ENCODE measurements around the gene TLX1. TPM values are rescaled to one million over a fixed set of nuclear protein-coding genes. Genes with fewer than 3 reads are reported as not detected.

The TLX1 gene
- total RNA-seq, 1 donor from 2014 or later: not detected

- H3K9ac ChIP-seq (ENCODE audit: low read depth in 1 of 3, low read length in 3 of 3): no peak overlapping the region
- peaks cover 11 to 19% (median 16%) of the 10 kb centered on the region in 3 donors for H3K4me1 ChIP-seq (ENCODE audit: control insufficient read depth in 3 of 3, insufficient read depth in 3 of 3, low read length in 3 of 3)
- no peaks in the 10 kb centered on the region for H3K9me3 ChIP-seq (ENCODE audit: control insufficient read depth in 3 of 3, low read length in 3 of 3)
- H3K36me3 ChIP-seq (ENCODE audit: control insufficient read depth in 3 of 3, insufficient read depth in 3 of 3, low read length in 3 of 3): no peaks in the 10 kb centered on the region
- H3K27ac ChIP-seq (ENCODE audit: low read depth, low read length): no peak overlapping the region
- peaks cover 77 to 81% (median 81%) of the 10 kb centered on the region in 3 donors for H3K27me3 ChIP-seq (ENCODE audit: control insufficient read depth in 3 of 3, insufficient read depth in 3 of 3, low read length in 3 of 3)
- peak overlapping the region in 1 of 3 donors; percentile 32 for H3K4me3 ChIP-seq (ENCODE audit: low read length in 3 of 3)
Measured at GRCh38 chr10:101122270-101123084, 8.6 kb upstream of the TLX1 start.

GRCh38 chr10:101123085-101123814 is 7.8 kb upstream of the TLX1 start:
- H3K27me3 ChIP-seq (ENCODE audit: control insufficient read depth in 3 of 3, insufficient read depth in 3 of 3, low read length in 3 of 3): peaks cover 76 to 83% (median 81%) of the 10 kb centered on the region in 3 donors
- peaks cover 11 to 19% (median 16%) of the 10 kb centered on the region in 3 donors for H3K4me1 ChIP-seq (ENCODE audit: control insufficient read depth in 3 of 3, insufficient read depth in 3 of 3, low read length in 3 of 3)
- no peaks in the 10 kb centered on the region for H3K9me3 ChIP-seq (ENCODE audit: control insufficient read depth in 3 of 3, low read length in 3 of 3)
- H3K27ac ChIP-seq (ENCODE audit: low read depth, low read length): no peak overlapping the region
- H3K36me3 ChIP-seq (ENCODE audit: control insufficient read depth in 3 of 3, insufficient read depth in 3 of 3, low read length in 3 of 3): no peaks in the 10 kb centered on the region
- peak overlapping the region in 2 of 3 donors; percentile 32 to 54 for H3K4me3 ChIP-seq (ENCODE audit: low read length in 3 of 3)
- H3K9ac ChIP-seq (ENCODE audit: low read depth in 1 of 3, low read length in 3 of 3): peak overlapping the region in 1 of 3 donors; percentile 40

GRCh38 chr10:101123815-101124617 is 7.1 kb upstream of the TLX1 start:
- peaks cover 11 to 19% (median 16%) of the 10 kb centered on the region in 3 donors for H3K4me1 ChIP-seq (ENCODE audit: control insufficient read depth in 3 of 3, insufficient read depth in 3 of 3, low read length in 3 of 3)
- H3K9me3 ChIP-seq (ENCODE audit: control insufficient read depth in 3 of 3, low read length in 3 of 3): no peaks in the 10 kb centered on the region
- H3K9ac ChIP-seq (ENCODE audit: low read depth in 1 of 3, low read length in 3 of 3): peak overlapping the region in 1 of 3 donors; percentile 40
- peaks cover 76 to 87% (median 81%) of the 10 kb centered on the region in 3 donors for H3K27me3 ChIP-seq (ENCODE audit: control insufficient read depth in 3 of 3, insufficient read depth in 3 of 3, low read length in 3 of 3)
- no peaks in the 10 kb centered on the region for H3K36me3 ChIP-seq (ENCODE audit: control insufficient read depth in 3 of 3, insufficient read depth in 3 of 3, low read length in 3 of 3)
- peak overlapping the region in 1 of 3 donors; percentile 32 for H3K4me3 ChIP-seq (ENCODE audit: low read length in 3 of 3)
- H3K27ac ChIP-seq (ENCODE audit: low read depth, low read length): no peak overlapping the region

- Histone ChIP-seq H3K4me3 (ENCODE audit: low read length in 3 of 3) (no peak overlapping the region), H3K9ac (ENCODE audit: low read depth in 1 of 3, low read length in 3 of 3) (no peak overlapping the region), H3K4me1 (ENCODE audit: control insufficient read depth in 3 of 3, insufficient read depth in 3 of 3, low read length in 3 of 3) (peaks cover 11 to 19% (median 16%) of the 10 kb centered on the region in 3 donors), H3K9me3 (ENCODE audit: control insufficient read depth in 3 of 3, low read length in 3 of 3) (no peaks in the 10 kb centered on the region), H3K27me3 (ENCODE audit: control insufficient read depth in 3 of 3, insufficient read depth in 3 of 3, low read length in 3 of 3) (peaks cover 75 to 89% (median 82%) of the 10 kb centered on the region in 3 donors), H3K27ac (ENCODE audit: low read depth, low read length) (no peak overlapping the region), H3K36me3 (ENCODE audit: control insufficient read depth in 3 of 3, insufficient read depth in 3 of 3, low read length in 3 of 3) (no peaks in the 10 kb centered on the region)
Measured at GRCh38 chr10:101124933-101125332, 6.2 kb upstream of the TLX1 start.

GRCh38 chr10:101126684-101127628 is 4.1 kb upstream of the TLX1 start:
- Histone ChIP-seq H3K36me3 (ENCODE audit: control insufficient read depth in 3 of 3, insufficient read depth in 3 of 3, low read length in 3 of 3) (no peaks in the 10 kb centered on the region), H3K27ac (ENCODE audit: low read depth, low read length) (no peak overlapping the region), H3K27me3 (ENCODE audit: control insufficient read depth in 3 of 3, insufficient read depth in 3 of 3, low read length in 3 of 3) (peaks cover 81 to 91% (median 82%) of the 10 kb centered on the region in 3 donors)

GRCh38 chr10:101130141-101130540 is 959 bp upstream of the TLX1 start:
- Histone ChIP-seq H3K9ac (ENCODE audit: low read depth in 1 of 3, low read length in 3 of 3) (no peak overlapping the region), H3K36me3 (ENCODE audit: control insufficient read depth in 3 of 3, insufficient read depth in 3 of 3, low read length in 3 of 3) (no peaks in the 10 kb centered on the region), H3K9me3 (ENCODE audit: control insufficient read depth in 3 of 3, low read length in 3 of 3) (no peaks in the 10 kb centered on the region), H3K27me3 (ENCODE audit: control insufficient read depth in 3 of 3, insufficient read depth in 3 of 3, low read length in 3 of 3) (peaks cover 82 to 93% (median 82%) of the 10 kb centered on the region in 3 donors), H3K4me1 (ENCODE audit: control insufficient read depth in 3 of 3, insufficient read depth in 3 of 3, low read length in 3 of 3) (peaks cover 16 to 28% (median 22%) of the 10 kb centered on the region in 3 donors), H3K27ac (ENCODE audit: low read depth, low read length) (no peak overlapping the region), H3K4me3 (ENCODE audit: low read length in 3 of 3) (no peak overlapping the region)

More at GRCh38 chr10:101126684-101127628, 4.1 kb upstream of the TLX1 start:
- Histone ChIP-seq H3K4me3 (ENCODE audit: low read length in 3 of 3) (no peak overlapping the region), H3K4me1 (ENCODE audit: control insufficient read depth in 3 of 3, insufficient read depth in 3 of 3, low read length in 3 of 3) (peaks cover 7 to 18% (median 16%) of the 10 kb centered on the region in 3 donors), H3K9ac (ENCODE audit: low read depth in 1 of 3, low read length in 3 of 3) (no peak overlapping the region), H3K9me3 (ENCODE audit: control insufficient read depth in 3 of 3, low read length in 3 of 3) (no peaks in the 10 kb centered on the region)

GRCh38 chr10:101131962-101132635 is 999 bp downstream of the TLX1 start:
- no peak overlapping the region for H3K4me3 ChIP-seq (ENCODE audit: low read length in 3 of 3)
- H3K4me1 ChIP-seq (ENCODE audit: control insufficient read depth in 3 of 3, insufficient read depth in 3 of 3, low read length in 3 of 3): peaks cover 19 to 30% (median 26%) of the 10 kb centered on the region in 3 donors
- H3K27me3 ChIP-seq (ENCODE audit: control insufficient read depth in 3 of 3, insufficient read depth in 3 of 3, low read length in 3 of 3): peaks cover 82 to 93% (median 83%) of the 10 kb centered on the region in 3 donors
- no peak overlapping the region for H3K27ac ChIP-seq (ENCODE audit: low read depth, low read length)
- H3K9me3 ChIP-seq (ENCODE audit: control insufficient read depth in 3 of 3, low read length in 3 of 3): no peaks in the 10 kb centered on the region
- no peak overlapping the region for H3K9ac ChIP-seq (ENCODE audit: low read depth in 1 of 3, low read length in 3 of 3)
- no peaks in the 10 kb centered on the region for H3K36me3 ChIP-seq (ENCODE audit: control insufficient read depth in 3 of 3, insufficient read depth in 3 of 3, low read length in 3 of 3)

GRCh38 chr10:101132636-101133473 is 1.8 kb downstream of the TLX1 start:
- H3K27me3 ChIP-seq (ENCODE audit: control insufficient read depth in 3 of 3, insufficient read depth in 3 of 3, low read length in 3 of 3): peaks cover 85 to 95% (median 85%) of the 10 kb centered on the region in 3 donors
- no peak overlapping the region for H3K4me3 ChIP-seq (ENCODE audit: low read length in 3 of 3)
- no peaks in the 10 kb centered on the region for H3K9me3 ChIP-seq (ENCODE audit: control insufficient read depth in 3 of 3, low read length in 3 of 3)
- H3K27ac ChIP-seq (ENCODE audit: low read depth, low read length): no peak overlapping the region
- H3K9ac ChIP-seq (ENCODE audit: low read depth in 1 of 3, low read length in 3 of 3): no peak overlapping the region
- H3K4me1 ChIP-seq (ENCODE audit: control insufficient read depth in 3 of 3, insufficient read depth in 3 of 3, low read length in 3 of 3): peaks cover 19 to 30% (median 26%) of the 10 kb centered on the region in 3 donors
- H3K36me3 ChIP-seq (ENCODE audit: control insufficient read depth in 3 of 3, insufficient read depth in 3 of 3, low read length in 3 of 3): no peaks in the 10 kb centered on the region

All from skeletal muscle tissue (tissue), 4 donors.